CMK (cell line): ENCODE data around the gene RASL11A.
"Not testable (repeated sequence)": the region's sequence is repeated elsewhere in the genome, so short reads cannot be mapped to it uniquely, and the experiment has no call there.

Experiments
- DNase-seq: peaks from one replicate; pipeline ENCODE4 v3.0.0-alpha.2; 2010; ENCODE audit warnings: low read depth

RASL11A gene

DNA sequence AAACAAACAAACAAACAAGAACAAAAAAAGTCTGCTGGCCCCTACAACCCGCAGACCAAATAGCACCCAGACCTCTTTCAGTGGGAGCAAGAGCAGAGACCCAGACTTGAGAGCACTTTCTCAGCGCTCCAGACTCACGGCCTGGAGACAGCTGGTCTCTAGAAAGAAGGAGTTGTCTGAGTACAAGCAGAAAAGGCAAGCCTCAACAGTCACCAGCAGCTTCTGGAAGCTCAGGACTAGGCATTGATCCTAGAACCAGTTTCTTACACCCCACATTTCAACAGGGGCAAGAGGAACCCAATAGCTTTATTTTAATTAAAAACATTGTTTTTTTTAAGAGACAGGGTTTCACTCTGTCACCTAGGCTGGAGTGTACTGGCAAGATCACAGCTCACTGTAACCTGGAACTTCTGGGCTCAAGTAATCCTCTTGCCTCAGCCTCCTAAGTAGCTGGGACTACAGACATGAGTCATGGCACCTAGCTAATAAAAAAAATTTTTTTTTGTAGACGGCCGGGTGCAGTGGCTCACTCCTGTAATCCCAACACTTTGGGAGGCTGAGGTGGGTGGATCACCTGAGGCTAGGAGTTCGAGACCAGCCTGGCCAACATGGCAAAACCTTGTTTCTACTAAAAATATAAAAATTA, 30.4 kb downstream of the RASL11A start:
- no peak for DNase-seq

DNA sequence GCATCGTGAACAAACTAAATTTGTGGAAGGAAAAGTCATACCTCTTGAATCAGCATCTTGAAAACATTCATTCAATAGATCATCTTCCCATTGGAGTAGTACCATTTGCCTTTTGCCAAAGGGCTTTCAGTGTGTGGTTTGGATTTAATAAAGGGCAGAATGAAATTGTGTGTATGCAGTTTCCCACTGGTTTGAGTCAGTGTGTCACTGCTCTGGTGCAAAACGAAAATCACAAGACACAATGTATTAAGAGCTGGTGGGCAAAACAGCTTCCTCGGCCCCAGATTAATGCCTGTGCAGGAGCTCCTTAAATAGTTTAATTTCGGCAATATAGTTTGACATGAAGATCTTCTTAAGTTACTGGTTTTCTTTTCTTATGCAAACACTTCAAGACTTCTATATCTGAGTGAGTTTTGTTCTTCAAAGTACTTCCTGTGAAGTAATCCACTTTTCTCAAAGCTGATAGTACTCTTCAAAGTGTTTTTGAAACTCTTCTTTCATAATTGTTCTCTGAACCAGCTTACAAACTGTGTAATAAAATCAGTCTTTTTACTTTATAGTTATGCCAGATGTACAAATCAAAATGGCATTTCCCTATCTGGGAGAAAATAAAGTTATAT, 32.1 kb downstream of the RASL11A start:
- no peak for DNase-seq

DNA sequence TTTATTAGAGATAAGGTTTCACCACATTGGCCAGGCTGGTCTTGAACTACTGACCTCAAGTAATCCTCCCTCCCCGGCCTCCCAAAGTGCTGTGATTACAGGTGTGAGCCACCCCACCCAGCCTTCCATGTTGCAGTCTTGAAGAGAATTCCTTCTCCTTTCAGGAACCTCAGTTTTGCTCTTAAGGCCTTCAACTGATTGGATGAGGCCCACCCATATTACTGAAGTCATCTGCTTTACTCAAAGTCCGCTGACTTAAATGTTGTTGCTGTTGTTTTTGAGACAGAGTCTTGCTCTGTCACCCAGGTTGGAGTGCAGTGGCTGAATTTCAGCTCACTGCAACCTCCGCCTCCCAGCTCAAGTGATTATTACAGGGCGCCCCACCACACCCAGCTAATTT, 33.5 kb downstream of the RASL11A start:
- DNase-seq = no peak

DNA sequence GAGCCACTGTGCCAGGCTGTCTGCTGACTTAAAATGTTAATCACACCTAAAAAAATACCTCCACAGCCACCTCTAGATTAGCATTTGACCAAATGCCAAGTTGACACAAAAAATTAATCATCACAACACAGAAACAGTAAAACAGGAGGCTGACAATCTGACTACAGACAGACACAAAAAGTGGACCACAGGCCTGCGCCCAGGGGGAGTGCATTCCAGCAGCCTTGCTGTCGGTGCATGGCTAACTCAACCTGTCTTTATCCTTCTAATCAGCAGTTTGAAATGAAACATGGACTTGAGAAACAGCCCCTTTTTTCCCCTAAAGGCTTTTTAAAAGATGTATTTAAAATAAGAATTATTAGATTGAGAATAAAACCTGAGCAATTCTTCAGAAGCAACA, 34.0 kb downstream of the RASL11A start:
- DNase-seq = no peak

DNA sequence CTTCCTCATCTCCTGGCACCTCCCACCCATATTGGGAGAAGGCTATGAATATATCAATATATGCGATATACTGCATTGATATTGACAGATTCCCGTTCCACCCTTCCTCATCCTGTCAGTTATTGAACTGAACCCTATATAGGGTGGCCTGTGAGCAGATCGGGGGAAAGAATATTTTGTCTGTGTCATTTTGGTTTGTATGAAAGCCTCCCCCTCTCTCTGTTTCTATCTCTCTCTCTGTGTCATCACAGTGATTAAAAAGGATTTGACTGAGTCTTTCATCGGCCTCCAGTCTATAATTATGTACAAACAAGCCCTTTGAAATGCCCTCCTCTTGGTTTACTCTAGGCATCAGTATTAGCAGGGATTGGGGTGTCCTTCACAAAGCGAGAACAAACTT, 35.7 kb downstream of the RASL11A start:
- no peak for DNase-seq

DNA sequence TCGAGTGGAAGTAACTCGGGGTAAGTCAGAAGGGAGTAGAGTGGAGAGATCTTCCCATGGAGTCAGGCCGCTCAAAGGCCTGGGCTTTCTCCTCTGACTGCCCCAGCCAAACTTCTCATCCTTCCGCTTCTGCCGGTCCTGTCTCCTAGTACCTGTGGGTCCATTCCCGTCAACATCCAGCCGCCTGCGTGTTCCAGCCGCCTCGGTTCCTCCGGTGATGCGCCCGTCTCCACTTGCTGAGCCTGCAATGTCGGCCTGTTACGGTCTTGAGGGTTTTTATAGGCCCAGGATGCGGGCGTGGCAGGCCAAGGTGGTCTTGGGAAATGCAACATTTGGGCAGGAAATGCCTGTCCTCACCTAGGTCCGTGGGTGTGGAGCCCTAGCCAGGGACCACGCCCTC, 38.3 kb downstream of the RASL11A start:
- no peak for DNase-seq

DNA sequence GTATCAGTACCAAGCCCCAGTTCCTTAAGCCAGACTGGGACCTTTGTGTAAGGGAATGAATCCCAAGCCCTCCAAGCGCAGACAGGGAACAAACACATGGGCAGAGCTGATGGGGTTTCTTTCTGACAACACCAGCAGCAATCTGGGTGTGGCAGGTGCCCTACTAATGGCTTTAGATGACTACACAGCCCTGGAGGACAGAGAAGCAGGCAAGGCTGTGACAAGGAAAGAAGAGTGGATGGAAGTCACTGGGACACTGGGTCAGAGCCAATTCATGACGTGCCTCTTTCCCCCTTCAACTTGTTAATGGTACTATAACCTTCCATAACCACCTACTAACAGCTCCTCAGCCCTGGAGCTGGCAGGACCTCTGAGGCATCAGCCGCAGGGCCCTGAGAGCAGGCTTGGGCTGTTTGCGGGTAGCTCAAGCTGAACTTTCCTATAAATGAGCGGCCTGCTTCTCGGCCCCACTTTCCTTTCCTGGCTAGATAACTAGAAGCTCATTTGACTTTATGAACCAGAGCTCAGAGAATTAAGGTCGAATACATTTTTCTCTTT, 38.9 kb downstream of the RASL11A start:
- no peak for DNase-seq

DNA sequence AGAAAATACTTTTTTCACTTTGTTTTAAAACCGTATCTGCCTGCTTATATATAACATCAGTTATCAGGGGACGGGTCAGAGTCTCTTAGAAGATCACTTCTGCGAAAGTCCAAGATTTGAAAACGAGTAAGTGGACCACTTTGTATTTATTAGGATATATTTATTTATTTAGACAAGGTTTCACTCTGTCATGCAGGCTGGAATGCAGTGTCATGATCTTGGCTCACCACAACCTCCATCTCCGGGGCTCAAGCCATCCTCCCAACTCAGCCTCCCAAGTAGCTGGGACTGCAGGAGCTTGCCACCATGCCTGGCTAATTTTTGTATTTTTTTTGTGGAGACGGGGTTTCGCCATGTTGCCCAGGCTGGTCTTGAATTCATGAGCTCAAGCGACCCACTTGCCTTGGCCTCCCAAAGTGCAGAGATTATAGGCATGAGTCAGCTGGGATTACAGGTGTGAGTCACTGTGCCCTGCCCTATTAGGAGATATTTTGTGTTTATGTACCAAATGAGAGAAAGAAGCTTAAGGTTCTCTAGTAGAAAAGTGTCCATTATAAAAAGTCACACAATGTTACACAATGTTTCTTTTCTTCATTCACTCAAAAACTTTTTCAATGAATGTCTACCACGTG, 39.5 kb downstream of the RASL11A start:
- no peak for DNase-seq

DNA sequence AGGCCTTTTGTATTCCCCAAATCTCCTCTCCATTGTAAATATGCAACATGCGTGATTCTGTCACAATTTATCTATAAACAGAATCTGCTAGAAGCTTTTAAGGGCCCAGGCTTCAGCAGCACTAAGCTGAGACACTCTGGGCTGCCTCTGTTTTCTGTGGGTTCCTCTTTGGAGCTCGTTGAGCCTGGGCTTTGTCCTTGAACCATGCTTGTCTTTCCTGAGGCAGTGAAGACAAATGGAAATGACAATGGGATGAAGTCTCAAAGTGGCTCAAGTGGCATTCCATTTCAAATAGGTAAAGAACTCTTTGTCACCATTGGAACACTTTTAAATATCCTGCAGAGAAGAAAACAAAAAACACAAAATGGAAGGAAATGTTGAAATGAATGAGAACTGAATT, 40.3 kb downstream of the RASL11A start:
- no peak for DNase-seq

DNA sequence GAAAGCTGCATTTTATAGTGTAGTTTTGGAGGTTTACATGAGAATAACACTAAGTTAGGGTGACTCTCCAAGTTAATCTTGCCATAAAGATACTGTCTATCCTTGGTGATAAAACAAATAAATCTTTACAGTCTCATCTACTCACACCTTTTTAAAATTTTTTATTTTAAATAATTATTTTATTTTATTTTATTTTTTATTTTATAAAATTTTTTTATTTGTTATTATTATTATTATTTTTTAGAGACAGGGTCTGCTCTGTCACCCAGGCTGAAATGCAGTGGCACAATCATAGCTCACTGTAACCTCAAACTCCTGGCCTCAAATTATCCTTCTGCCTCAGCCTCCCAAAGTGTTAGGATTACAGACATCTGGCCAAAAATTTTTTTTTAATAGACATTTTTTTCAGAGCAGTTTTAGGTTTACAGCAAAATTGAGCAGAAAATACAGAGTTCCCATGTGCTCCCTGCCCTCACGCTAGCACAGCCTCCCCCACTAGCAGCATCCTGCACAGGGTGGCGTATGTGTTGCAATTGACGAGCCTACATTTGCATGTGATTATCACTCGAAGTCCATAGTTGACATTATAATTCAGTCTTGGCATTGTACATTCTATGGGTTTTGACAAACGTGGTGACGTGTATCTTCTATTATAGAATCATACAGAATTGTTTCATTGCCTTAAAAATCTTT, 41.0 kb downstream of the RASL11A start:
- DNase-seq = no peak

DNA sequence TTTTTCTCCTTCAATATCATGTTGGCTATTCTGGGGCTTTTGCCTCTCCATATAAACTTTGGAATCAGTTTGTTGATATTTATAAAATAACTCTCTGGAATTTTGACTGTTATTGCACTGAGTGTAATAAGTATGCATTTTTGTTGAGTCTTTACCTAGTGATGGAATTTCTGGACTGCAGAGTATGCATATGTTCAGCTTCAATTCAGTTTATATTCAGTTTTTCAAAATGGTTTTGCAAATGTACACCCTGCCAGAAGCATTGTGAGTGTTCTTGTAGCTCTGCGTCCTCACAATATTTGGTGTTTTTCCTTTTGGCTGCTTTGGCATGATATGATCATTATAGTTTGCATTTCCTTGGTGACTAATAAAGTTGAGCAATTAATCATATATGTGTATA, 43.1 kb downstream of the RASL11A start:
- no peak for DNase-seq

DNA sequence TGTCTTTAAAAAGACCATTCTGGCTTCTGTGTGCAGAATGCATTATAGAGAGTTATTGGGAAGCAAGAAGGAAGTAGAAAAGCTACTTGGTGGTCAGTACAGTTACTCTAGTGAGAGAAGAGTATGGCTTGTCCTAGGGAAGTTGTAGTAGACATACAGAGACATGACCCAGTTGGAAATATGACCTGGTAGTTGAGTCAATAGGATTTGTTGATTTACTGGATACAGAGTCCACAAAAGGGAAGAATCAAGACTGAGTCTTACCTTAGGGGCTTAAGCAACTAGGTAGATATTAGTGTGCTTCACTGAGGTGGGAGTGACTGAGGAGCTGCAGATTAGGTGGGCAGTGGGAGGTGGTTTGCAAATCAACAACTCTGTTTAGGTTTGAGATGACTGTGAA, 48.8 kb downstream of the RASL11A start:
- DNase-seq = no peak

DNA sequence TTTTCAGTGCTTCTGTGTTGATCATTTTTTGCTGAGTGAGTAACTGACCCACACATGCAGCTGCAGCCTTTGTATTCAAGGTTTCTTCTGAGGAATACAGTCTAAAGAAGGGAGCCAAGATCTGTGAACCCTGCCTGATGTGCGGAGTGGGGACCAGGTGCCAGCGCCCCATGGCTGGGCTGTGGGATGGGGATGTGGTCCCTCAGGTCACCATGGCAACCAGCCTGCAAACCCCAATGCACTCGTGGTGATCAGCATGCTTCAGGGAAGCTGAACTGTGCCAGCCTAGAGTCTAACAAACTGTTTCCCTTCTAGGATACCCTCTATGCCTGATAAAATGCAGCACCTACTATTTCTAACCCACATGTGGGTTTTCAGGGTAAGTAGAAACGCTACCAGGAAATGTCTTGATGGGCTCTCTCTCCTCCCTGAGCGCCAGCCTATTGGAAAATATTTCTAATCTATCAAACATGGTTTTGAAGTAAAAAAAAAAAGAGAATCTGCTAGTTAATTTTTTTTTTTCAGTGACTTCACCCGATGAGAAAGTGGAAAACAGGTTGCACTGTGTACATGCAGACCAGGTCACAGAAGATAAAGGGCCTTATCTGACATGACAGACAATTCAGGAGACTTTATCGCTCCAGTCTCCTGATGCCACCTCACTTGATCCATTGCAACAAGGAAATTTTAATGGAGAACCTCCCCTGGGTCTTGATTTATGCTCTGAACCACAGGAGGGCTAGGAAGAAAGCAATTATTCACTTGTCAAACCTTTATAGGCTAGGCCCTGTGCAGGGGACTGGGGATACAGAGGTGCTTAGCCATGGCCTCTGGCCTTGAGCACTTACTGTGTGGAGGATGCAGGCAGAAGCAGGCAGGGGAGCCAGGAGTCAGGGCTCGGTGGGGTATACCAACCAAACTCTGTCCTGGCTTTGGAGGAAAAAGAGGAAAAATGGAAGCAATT, 51.1 kb downstream of the RASL11A start:
- no peak for DNase-seq

DNA sequence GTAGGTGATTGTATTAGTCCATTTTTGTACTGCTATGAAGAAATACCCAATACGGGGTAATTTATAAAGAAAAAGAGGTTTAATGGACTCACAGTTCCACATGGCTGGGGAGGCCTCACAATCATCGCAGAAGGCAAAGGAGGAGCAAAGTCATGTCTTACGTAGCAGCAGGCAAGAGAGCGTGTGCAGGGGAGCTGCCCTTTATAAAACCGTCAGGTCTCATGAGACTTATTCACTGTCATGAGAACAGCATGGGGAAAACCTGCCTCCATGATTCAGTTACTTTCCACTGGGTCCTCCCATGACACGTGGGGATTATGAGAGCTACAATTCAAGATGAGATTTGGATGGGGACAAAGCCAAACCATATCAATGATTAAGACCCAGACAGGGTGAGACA, 51.8 kb downstream of the RASL11A start:
- DNase-seq = not testable (repeated sequence)
